NCI-H2081 treated with DMSO at 0.1 percent for 48 hours (cell line): Measurements from ENCODE around the gene GJB4.

Experiments
- DNase-seq: peaks from one replicate; lab custom pipeline; 2025; lab: John Stamatoyannopoulos, UW

GJB4 gene

DNA sequence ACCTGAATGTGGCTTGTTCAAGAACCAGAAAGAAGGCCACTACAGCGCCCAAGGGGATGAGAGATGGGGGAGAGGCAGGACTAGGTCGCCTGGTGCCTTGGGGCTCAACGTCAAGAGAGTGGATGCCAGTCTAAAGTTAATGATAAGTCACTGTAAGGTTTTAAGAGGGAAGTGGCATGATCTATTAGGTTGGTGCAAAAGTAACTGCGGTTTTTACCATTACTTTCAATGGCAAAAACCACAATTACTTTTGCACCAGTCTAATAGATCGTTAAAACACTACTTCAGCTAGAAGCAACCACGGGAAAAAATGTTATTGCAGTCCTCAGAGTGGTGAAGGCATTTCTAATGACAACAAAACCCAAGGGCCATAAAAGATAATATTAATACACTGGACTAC, 18.8 kb downstream of the GJB4 start:
- no peak for DNase-seq

DNA sequence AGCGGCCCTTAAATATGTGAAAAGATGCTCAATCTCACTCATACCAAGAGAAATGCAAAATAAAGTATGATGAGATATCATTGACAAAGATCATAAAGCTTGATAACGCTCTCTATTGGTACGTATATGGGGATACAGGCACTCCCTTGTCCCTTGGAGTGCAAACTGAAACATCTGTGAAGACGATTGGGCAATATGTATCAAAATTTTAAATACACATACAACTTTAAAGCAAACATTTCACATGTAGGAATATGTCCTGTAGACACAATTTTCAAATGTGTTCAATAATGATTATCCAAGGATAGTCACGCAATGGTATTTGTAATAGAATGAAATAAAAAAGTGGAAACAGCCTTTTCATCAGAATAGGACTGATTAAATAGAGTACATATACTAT, 19.5 kb downstream of the GJB4 start:
- no peak for DNase-seq

DNA sequence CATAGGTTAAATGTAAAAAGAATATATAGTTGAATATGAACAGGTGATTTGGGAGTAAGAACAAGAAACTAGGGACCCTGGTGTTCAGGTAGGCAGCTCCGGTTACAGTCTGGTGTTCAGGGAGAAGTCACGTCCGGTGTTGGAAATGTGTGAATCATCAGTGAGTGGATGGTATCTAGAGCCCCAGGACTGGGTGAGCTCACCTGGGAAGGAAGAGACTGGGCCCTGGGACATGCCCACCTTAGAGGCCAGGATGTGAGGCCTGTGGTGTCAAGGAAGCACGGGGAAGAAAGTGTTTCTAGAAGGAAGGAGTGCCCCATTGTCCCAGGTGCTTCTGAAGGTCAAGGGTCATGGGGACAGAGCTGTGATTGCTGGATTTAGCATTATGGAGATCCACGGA, 20.0 kb downstream of the GJB4 start:
- DNase-seq, result no peak

DNA sequence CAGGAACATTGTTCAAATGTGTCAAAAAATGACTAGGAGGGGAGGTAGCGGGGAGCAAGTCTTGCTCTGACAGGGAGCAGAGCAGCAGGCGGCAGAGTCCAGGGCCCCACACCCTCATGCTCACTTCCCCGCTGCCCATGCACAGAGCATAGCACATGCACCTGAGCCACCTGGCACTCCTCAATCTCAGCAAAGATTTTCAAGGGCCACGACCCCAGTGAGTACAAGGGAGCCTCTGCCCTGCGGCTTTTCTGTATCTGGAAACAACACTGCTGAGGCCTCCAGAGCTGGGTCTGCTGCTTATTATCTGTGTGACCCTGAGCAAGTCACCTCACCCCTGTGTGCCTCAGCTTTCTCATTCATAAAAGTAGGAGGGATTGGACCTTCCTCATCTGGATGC, 20.4 kb downstream of the GJB4 start:
- DNase-seq, result no peak

DNA sequence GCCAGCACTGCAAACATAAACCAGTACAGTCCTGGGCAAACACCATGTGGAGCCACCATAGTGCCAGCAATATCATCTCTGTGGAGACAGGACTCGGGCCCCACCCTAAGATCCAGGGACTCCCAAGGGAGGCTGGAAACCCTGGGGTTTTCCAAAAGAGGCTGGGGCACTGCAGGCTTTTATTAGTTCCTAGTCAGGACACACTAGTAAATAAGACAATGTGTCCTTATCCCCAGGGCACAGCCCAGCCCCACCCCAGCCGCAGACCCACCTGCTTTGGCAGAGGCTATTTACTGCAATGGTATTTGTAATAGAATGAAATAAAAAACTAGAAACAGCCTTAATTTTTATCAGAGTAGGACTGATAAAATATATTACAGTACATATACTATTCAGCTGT, 21.0 kb downstream of the GJB4 start:
- no peak for DNase-seq

DNA sequence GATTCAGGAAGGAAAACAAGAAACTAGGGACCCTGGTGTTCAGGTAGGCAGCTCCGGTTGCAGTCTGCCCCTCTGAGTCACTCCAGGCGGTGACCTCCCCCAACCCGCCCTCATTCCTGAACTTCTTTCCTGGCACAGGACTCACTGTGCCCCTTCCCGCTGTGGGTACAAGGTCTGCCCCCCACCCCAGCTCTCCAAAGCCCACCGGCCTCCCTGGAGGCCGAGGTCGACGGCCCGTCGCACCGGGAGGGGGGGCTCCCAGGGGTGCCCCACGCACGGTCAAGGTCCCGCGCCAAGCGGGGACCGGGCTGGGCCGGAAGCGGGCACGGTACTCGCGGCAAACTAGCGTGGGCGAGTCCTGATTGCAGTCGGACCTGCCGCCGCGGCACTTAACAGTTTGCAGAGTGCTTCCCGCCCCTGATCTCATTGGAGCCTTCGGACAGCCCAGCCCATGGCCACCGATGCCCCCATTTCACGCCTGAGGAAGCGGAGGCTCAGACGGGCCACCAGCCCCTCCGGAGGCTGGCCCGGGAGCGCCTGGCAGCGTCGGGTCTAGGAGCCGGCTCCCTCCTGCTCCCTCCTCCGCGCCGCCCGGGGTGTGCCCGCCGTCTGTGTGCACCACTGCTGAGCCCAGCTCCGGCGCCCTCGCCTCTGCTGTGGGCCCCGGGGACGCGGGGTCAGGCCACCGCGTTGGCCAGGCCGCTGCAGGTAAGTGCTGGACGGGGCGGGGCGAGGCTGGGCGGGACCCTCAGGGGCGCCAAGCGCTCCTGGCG, 21.7 kb downstream of the GJB4 start, which contains the start of gene GJB3:
TSS of gene GJB3 (plus strand) at position 144 of the 773 bp plus-strand sequence. CDS start 3,549 bp downstream, outside the sequence.
- no peak for DNase-seq

DNA sequence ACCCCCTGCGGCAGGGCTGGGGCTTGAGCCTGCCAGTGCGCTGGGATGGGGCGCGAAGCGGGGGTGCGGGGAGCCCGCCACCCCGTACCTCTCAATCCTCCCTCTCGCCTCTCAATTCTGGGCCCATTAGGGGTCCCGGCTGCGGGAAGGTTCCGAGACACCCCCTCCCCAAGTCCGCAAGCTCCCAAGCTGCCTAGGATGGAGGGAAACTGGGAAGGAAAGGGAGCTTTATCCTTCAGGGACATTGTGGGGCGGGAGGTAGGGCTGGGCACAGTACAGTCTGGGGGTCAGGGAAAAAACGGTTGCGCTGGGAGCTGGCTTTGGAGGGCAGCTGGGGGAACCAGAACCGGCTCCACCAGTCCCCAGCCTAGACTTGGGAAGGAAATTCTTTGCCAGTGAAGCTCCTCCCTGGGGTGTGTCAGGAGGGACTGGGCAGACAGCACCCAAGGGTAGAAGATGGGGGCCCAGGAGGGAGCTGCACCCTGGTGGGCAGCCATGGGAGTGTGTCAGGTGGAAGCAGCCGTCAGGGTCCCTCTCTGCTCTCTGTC, 22.4 kb downstream of the GJB4 start:
- no peak for DNase-seq

DNA sequence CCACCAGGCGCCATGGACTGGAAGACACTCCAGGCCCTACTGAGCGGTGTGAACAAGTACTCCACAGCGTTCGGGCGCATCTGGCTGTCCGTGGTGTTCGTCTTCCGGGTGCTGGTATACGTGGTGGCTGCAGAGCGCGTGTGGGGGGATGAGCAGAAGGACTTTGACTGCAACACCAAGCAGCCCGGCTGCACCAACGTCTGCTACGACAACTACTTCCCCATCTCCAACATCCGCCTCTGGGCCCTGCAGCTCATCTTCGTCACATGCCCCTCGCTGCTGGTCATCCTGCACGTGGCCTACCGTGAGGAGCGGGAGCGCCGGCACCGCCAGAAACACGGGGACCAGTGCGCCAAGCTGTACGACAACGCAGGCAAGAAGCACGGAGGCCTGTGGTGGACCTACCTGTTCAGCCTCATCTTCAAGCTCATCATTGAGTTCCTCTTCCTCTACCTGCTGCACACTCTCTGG, 25.2 kb downstream of the GJB4 start:
- no peak for DNase-seq

DNA sequence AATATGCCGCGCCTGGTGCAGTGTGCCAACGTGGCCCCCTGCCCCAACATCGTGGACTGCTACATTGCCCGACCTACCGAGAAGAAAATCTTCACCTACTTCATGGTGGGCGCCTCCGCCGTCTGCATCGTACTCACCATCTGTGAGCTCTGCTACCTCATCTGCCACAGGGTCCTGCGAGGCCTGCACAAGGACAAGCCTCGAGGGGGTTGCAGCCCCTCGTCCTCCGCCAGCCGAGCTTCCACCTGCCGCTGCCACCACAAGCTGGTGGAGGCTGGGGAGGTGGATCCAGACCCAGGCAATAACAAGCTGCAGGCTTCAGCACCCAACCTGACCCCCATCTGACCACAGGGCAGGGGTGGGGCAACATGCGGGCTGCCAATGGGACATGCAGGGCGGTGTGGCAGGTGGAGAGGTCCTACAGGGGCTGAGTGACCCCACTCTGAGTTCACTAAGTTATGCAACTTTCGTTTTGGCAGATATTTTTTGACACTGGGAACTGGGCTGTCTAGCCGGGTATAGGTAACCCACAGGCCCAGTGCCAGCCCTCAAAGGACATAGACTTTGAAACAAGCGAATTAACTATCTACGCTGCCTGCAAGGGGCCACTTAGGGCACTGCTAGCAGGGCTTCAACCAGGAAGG, 25.8 kb downstream of the GJB4 start:
- DNase-seq, result no peak

DNA sequence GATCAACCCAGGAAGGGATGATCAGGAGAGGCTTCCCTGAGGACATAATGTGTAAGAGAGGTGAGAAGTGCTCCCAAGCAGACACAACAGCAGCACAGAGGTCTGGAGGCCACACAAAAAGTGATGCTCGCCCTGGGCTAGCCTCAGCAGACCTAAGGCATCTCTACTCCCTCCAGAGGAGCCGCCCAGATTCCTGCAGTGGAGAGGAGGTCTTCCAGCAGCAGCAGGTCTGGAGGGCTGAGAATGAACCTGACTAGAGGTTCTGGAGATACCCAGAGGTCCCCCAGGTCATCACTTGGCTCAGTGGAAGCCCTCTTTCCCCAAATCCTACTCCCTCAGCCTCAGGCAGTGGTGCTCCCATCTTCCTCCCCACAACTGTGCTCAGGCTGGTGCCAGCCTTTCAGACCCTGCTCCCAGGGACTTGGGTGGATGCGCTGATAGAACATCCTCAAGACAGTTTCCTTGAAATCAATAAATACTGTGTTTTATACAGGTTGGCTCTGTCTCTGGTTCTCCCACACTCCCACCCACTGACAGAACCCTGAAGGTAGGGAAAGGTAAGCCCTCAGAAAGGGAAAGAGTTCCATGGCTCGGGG, 26.4 kb downstream of the GJB4 start:
- no peak for DNase-seq

DNA sequence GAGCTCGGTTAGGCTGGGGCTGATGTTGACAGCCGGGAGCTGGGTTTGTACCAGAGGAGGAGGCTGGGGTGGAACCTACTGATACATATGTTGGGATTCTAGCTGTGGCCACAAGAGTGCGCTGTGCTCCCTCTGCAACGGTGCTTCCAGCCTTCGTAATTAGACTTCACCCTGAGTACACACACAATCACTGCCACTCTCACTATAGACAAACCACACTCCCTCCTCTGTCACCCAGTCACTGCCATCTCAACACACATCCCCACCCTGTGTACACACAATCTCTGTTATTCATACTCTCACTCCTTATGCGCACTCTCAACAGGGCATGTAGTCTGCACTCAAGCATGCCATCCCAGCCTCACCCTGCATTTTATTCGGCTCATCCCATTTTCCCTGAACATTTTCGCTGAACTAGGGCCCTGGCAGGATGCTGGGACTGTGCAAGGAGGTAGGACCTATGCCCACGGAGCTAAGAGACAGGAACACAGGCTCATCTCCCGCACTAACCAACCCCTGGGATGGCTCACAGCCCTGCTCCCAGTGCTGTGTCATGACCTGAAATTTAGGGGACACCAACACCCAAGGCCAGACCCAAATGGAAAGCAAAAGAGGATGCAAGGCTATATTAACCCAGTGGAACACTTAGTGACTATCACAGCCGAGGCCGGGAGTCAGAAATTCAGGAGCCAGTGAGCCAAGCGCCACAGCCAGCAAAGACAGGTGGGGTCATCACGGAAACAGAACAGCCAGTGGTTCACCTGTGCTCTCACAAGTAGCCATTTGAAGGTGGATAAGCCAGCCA, 27.2 kb downstream of the GJB4 start:
- peak; percentile 50 for DNase-seq

DNA sequence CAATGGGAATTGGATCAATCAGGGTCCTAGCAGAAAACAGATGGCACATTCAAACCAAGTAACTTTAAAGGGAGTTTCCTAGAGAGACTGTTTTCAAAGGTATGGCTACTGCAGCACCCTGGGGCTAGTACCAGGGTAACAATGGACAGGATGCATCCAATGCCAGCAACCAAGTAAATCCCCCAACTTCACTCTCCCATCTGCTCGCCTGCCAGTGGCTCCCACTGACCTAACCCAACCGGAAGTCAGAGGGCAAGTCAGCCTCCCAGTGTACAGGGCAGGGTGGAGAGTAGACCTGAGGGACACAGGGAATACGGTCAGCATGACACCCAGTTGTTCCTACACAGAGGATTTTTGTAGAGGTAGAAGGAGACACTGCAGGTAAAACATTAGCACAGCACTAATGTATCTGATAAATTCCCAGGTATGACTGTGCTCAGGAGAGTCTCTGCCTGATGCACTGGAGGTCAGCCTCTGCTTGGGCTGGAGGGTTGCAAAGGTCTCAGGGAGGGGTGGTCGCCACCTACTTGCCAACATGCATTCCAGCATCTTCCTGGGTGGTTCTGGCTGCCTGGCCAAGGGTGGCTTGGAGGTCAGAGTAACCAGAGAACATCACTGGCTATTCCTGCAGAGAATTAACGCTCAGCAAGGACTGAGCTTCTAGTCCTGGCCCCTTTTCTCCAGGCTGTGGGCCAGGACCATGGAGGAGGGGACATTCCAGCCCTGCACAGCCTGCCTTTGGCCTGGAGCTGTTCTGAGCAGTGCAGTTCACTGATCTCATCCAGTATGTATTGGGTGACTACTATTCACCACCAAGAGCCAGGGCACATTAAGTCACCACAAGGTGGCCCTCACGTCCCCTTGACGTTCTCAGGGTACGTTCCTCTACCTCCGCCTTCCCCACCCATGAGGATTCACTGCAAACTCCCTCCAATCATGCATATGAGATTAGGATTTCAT, 28.2 kb downstream of the GJB4 start:
- no peak for DNase-seq

DNA sequence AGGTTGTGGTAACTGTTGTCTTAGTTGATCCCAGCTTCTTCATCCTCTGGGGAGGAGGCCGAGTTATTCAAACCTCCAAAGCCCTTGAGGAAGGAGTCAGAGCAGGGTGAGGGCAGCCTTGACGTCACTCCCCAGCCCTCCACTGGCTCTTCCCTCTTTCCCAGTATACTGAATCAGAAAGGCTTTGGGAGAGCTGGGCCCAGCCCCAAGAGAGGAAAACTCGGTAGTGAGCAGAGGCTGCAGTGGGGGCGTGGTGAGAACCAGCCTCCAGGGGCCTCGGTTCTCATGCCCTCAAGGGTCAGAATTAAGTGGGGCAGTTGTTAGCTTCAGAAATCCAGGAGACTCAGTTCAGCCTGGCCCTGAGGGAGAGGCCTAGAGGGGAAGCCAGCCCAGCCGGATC, 31.4 kb downstream of the GJB4 start:
- no peak for DNase-seq

DNA sequence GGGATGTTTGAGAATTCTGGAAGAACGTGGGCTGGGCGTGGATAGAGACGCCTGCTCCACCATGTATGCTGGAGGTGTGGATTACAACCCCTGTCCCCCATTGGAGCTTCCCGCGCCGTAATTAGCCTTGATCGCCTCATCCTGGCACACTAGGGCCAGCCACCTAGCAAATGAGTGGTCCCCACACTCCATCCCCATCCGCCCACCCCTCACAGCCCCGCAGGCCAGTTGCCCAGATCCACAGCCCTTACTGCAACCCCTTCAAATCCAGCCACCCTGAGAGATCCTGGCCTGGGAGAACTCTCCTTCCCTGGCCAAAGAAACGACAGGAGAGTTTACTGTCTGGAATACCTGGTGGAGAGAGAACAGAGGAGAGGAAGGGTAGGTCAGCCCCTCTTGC, 32.9 kb downstream of the GJB4 start:
- no peak for DNase-seq

DNA sequence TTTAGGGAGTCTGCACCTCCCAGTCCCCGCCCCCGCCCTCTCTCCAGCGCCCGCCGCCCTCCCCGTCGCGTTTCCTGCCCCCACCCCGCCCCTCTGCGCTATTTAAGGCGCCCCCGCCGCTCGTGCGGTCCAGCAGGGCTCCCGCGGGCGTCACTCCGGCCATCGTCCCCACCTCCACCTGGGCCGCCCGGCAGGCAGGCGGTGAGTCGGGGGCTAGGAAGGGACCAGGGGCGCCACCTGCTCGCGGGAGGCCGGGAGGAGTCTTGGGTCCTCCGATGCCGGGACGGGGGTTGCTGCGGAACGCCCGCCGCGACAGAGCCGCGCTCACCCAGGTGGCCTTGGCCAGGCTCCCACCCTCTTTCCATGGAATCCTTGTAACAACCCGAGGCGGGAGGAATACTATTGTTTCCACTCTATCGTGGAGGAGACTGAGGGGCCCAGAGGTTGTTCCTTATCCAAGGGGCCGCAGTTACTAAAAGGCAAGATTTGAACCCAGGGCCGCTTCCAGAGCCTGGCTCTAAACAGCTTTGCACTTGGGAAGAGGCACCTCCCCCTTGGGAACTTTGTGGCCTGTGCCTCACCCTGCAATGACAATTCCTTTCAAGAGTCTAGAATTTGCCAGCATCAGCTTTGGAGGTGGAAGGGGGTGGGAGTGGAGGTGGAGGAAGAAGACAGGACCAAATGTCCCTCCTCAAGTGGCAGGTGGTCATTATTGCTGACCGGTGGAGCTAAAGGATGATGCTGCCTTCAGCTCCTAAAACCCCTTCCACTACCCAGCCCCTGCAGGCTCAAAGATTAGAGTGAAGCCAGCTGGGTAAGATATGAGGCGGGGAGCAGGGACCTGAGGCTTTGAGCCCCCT, 33.6 kb downstream of the GJB4 start, which contains the start of gene GJA4:
TSS of gene GJA4 (plus strand) at position 132 of the 860 bp plus-strand sequence. CDS start 1,215 bp downstream, outside the sequence.
- DNase-seq, result no peak

DNA sequence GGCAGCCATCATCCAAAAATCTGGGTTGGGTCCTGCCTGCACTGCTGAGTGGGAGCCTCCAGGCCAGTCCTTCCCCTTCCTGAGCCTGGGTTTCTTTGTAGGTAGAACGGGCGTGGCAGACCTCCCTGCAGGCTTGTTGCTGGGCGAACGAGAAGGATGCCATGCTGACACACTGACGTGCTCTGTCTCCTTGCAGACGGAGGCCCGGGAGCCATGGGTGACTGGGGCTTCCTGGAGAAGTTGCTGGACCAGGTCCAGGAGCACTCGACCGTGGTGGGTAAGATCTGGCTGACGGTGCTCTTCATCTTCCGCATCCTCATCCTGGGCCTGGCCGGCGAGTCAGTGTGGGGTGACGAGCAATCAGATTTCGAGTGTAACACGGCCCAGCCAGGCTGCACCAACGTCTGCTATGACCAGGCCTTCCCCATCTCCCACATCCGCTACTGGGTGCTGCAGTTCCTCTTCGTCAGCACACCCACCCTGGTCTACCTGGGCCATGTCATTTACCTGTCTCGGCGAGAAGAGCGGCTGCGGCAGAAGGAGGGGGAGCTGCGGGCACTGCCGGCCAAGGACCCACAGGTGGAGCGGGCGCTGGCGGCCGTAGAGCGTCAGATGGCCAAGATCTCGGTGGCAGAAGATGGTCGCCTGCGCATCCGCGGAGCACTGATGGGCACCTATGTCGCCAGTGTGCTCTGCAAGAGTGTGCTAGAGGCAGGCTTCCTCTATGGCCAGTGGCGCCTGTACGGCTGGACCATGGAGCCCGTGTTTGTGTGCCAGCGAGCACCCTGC, 34.7 kb downstream of the GJB4 start:
- no peak for DNase-seq

DNA sequence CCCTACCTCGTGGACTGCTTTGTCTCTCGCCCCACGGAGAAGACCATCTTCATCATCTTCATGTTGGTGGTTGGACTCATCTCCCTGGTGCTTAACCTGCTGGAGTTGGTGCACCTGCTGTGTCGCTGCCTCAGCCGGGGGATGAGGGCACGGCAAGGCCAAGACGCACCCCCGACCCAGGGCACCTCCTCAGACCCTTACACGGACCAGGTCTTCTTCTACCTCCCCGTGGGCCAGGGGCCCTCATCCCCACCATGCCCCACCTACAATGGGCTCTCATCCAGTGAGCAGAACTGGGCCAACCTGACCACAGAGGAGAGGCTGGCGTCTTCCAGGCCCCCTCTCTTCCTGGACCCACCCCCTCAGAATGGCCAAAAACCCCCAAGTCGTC, 35.2 kb downstream of the GJB4 start:
- DNase-seq, result no peak

DNA sequence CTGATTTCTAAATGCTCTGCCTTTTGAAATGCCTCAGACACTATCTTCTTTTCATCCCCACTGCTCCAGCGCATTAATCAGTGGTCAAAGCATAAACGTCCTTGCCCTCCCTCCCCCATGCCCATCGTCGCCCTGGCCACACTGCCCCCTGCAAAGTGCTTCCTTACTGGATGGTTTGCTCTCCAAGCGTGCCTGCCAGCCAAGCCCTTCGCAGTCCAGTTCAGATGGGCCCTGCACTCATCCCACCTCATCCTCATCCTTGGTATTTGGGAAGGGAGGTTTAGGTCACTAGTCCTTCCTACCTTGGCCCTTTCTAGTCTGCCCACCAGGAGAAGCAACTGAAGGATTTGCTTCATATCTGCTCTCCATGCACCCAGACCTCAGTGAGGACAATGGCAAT, 36.4 kb downstream of the GJB4 start:
- DNase-seq, result no peak

DNA sequence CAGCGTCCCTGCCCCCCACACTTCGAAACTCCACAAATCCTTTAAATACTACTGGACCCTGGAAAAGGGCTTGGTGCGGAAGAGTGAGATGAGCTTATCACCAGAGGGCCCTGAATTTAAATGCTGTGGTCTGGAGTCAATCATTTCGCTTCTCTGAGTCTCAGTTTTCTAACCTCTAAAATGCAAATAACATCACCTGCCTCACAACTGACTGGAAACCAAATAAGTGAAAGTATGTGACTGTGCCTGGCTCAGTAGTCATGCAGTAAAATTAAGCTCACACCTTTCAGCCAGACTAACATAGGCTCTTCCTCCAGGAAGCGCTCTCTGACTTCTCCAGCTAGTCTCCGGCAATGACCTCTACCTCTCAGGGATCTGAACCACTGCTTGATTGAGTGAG, 37.5 kb downstream of the GJB4 start:
- DNase-seq, result no peak
